Measurements from ENCODE around the gene TMEM242.

The TMEM242 gene

GRCh38 chr6:157287247-157287850 is 36.0 kb downstream of the TMEM242 start:
- no peak for DNase-seq

GRCh38 chr6:157285422-157285779 is 37.9 kb downstream of the TMEM242 start:
- DNase-seq = no peak

- no peak for DNase-seq
Measured at GRCh38 chr6:157284738-157285421, 38.4 kb downstream of the TMEM242 start.

- DNase-seq = no peak
Measured at GRCh38 chr6:157283900-157284737, 39.2 kb downstream of the TMEM242 start.

- DNase-seq = no peak
Measured at GRCh38 chr6:157283330-157283898, 39.9 kb downstream of the TMEM242 start.

- DNase-seq = no peak
Measured at GRCh38 chr6:157282284-157282683, 41.0 kb downstream of the TMEM242 start.

- peak; percentile 26 for DNase-seq
Measured at GRCh38 chr6:157281570-157281969, 41.7 kb downstream of the TMEM242 start.

- no peak for DNase-seq
Measured at GRCh38 chr6:157280947-157281346, 42.4 kb downstream of the TMEM242 start.

GRCh38 chr6:157280157-157280556 is 43.2 kb downstream of the TMEM242 start:
- DNase-seq = no peak

GRCh38 chr6:157278171-157278570 is 45.1 kb downstream of the TMEM242 start:
- DNase-seq = no peak

GRCh38 chr6:157276731-157277130 is 46.6 kb downstream of the TMEM242 start:
- no peak for DNase-seq

GRCh38 chr6:157276134-157276532 is 47.2 kb downstream of the TMEM242 start:
- DNase-seq = no peak

GRCh38 chr6:157274471-157275226 is 48.7 kb downstream of the TMEM242 start:
- peak; percentile 91 for DNase-seq

- DNase-seq = peak; percentile 92
Measured at GRCh38 chr6:157273756-157274470, 49.4 kb downstream of the TMEM242 start.

- DNase-seq = peak; percentile 76
Measured at GRCh38 chr6:157272866-157273755, 50.2 kb downstream of the TMEM242 start.

- no peak for DNase-seq
Measured at GRCh38 chr6:157272372-157272771, 50.9 kb downstream of the TMEM242 start.

- no peak for DNase-seq
Measured at GRCh38 chr6:157271911-157272310, 51.4 kb downstream of the TMEM242 start.

- DNase-seq = no peak
Measured at GRCh38 chr6:157271441-157271840, 51.9 kb downstream of the TMEM242 start.

- DNase-seq = no peak
Measured at GRCh38 chr6:157270916-157271315, 52.4 kb downstream of the TMEM242 start.

- DNase-seq = no peak
Measured at GRCh38 chr6:157270308-157270707, 53.0 kb downstream of the TMEM242 start.

GRCh38 chr6:157269261-157269794 is 54.0 kb downstream of the TMEM242 start:
- DNase-seq = no peak
